Lung (tissue), 12 donors: ENCODE data around the gene FSTL5. TPM values are rescaled to one million over a fixed set of nuclear protein-coding genes. Genes with fewer than 3 reads are reported as not detected.

Experiments
- ATAC-seq: fragments of 200-7000 bp; cut with Tn5 transposase; one replicate; pipeline ENCODE4 v1.9.1; 2020; ENCODE audit warnings: moderate number of reproducible peaks; ENCODE audit not compliant: insufficient read depth, low FRiP score
- DNase-seq, 3 donors: peaks; one replicate each; pipeline ENCODE4 v3.0.0-alpha.2; 2013 to 2017
- H3K27ac ChIP-seq, 2 donors: one replicate each; pipeline ENCODE4 v1.5.1; 2013; ENCODE audit warnings: mild to moderate bottlenecking in 2 of 2, moderate library complexity in 2 of 2, control low read depth in 1 of 2, inconsistent platforms in 1 of 2, low read depth in 1 of 2, low read length in 1 of 2
- H3K27me3 ChIP-seq, 3 donors: one replicate each; pipeline ENCODE4 v1.5.1; 2013; ENCODE audit warnings: low read length in 2 of 3; ENCODE audit not compliant: control insufficient read depth in 3 of 3, insufficient read depth in 3 of 3
- H3K36me3 ChIP-seq, 4 donors: one replicate each; pipeline ENCODE4 v1.5.1; 2013; ENCODE audit warnings: low read length in 4 of 4, mild to moderate bottlenecking in 1 of 4, moderate library complexity in 1 of 4; ENCODE audit not compliant: control insufficient read depth in 4 of 4, insufficient read depth in 4 of 4
- H3K4me1 ChIP-seq, 5 donors: one replicate each; pipeline ENCODE4 v1.5.1; 2013; ENCODE audit warnings: low read length in 5 of 5, mild to moderate bottlenecking in 2 of 5, moderate library complexity in 1 of 5; ENCODE audit not compliant: control insufficient read depth in 5 of 5, insufficient read depth in 5 of 5
- H3K4me3 ChIP-seq: one replicate; pipeline ENCODE4 v1.5.1; 2013; ENCODE audit warnings: mild to moderate bottlenecking, control low read depth, moderate library complexity
- H3K9ac ChIP-seq, 2 donors: one replicate each; pipeline ENCODE4 v1.5.1; 2013; ENCODE audit warnings: low read length in 2 of 2, control low read depth in 1 of 2; ENCODE audit not compliant: insufficient read depth in 1 of 2
- H3K9me3 ChIP-seq, 4 donors: one replicate each; pipeline ENCODE4 v1.5.1; 2013; ENCODE audit warnings: low read length in 3 of 4, mild to moderate bottlenecking in 1 of 4, moderate library complexity in 1 of 4; ENCODE audit not compliant: control insufficient read depth in 4 of 4, insufficient read depth in 3 of 4
- WGBS, 2 donors: extraction: QIAGEN DNeasy Blood & Tissue Kit; methylation state at CpG; one replicate each; pipeline ENCODE4 v1.1.7; 2013; 5-methylcytosine and 5-hydroxymethylcytosine counted together
- polyA plus RNA-seq, 2 donors: library from polyadenylated mRNA; stranded (reverse); fragments of 200-250 nt; gene quantifications; one replicate each; pipeline ENCODE4 v1.2.1, GENCODE V29; 2013
- total RNA-seq, 2 donors: library from RNA; depleted of rRNA in 1 of 2; stranded (reverse); fragments of >200 nt in 1 of 2; gene quantifications; one replicate each; pipeline ENCODE4 v1.2.1, GENCODE V29; 2014 to 2021
- TF ChIP-seq, protein P1 (sequence below): IDR thresholded peaks from 2 replicates; pipeline ENCODE4 v1.5.1; 2012; ENCODE audit warnings: mild to moderate bottlenecking; ENCODE audit errors: control extremely low read depth, extremely low read depth
- donor health status: control.
- donor health status: control.
- donor health status: Bipolar disorder and iron deficiency.
- donor health status: healthy.
- donor health status: DM: yes; HTN: yes; CAD: no.

The FSTL5 gene
- total and polyA plus RNA-seq, 4 donors, result 0.23 TPM; not detected in 3

GRCh38 chr4:161343569-161343950, 820.2 kb downstream of the FSTL5 start:
- no peak overlapping the region for H3K9ac ChIP-seq
- DNase-seq (no peak), ATAC-seq (no peak)
- peaks cover 0 to 4% (median 0%) of the 10 kb centered on the region in 4 donors for H3K9me3 ChIP-seq
- no peaks in the 10 kb centered on the region for H3K36me3 ChIP-seq
- H3K4me1 ChIP-seq, result peaks cover 0 to 7% (median 0%) of the 10 kb centered on the region in 5 donors
- no peak overlapping the region for H3K27ac ChIP-seq
- no peaks in the 10 kb centered on the region for H3K27me3 ChIP-seq
- H3K4me3 ChIP-seq, result no peak overlapping the region
- WGBS, 2 donors, result 82 to 86% methylated on average over 2 of the region's 2 CpGs
- TF ChIP-seq, protein P1, sequence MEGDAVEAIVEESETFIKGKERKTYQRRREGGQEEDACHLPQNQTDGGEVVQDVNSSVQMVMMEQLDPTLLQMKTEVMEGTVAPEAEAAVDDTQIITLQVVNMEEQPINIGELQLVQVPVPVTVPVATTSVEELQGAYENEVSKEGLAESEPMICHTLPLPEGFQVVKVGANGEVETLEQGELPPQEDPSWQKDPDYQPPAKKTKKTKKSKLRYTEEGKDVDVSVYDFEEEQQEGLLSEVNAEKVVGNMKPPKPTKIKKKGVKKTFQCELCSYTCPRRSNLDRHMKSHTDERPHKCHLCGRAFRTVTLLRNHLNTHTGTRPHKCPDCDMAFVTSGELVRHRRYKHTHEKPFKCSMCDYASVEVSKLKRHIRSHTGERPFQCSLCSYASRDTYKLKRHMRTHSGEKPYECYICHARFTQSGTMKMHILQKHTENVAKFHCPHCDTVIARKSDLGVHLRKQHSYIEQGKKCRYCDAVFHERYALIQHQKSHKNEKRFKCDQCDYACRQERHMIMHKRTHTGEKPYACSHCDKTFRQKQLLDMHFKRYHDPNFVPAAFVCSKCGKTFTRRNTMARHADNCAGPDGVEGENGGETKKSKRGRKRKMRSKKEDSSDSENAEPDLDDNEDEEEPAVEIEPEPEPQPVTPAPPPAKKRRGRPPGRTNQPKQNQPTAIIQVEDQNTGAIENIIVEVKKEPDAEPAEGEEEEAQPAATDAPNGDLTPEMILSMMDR, result no peak

- TF ChIP-seq, protein P1, result no peak
- WGBS, 2 donors, result 87% methylated on average over 6 of the region's 6 CpGs
- Histone ChIP-seq H3K27me3 (no peaks in the 10 kb centered on the region), H3K27ac (no peak overlapping the region), H3K4me1 (peaks cover 0 to 7% (median 0%) of the 10 kb centered on the region in 5 donors), H3K9me3 (no peaks in the 10 kb centered on the region), H3K36me3 (no peaks in the 10 kb centered on the region), H3K9ac (no peak overlapping the region), H3K4me3 (no peak overlapping the region)
- DNase-seq, result no peak
- ATAC-seq, result no peak
These were observed 820.8 kb downstream of the FSTL5 start for GRCh38 chr4:161342881-161343568.

DNA sequence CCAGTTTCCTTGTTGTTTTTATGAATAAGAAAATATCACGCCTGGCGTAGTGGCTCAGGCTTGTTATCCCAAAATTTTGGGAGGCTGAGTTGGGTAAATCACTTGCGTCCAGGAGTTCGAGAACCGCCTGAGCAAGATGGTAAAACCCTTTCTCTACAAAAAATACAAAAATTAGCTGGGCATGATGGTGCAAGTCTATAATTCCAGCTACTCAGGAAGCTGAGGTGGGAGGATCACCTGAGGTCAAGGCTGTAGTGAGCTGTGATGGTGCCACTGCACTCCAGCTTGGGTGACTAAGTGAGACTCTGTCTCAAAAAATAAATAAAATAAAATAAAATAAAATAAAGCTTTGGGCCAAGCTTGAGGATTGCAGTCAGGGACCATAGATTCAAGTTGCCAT, 827.2 kb downstream of the FSTL5 start:
- TF ChIP-seq, protein P1, result no peak
- Histone ChIP-seq H3K27ac (no peak overlapping the region), H3K4me3 (no peak overlapping the region), H3K27me3 (no peaks in the 10 kb centered on the region), H3K9me3 (peaks cover 0 to 2% (median 0%) of the 10 kb centered on the region in 4 donors), H3K4me1 (no peaks in the 10 kb centered on the region), H3K9ac (no peak overlapping the region), H3K36me3 (no peaks in the 10 kb centered on the region)
- ATAC-seq (no peak), DNase-seq (no peak)
- WGBS, 2 donors, result 93% methylated on average over 5 of the region's 5 CpGs
